ENCODE results near the gene TLR3.

DNA sequence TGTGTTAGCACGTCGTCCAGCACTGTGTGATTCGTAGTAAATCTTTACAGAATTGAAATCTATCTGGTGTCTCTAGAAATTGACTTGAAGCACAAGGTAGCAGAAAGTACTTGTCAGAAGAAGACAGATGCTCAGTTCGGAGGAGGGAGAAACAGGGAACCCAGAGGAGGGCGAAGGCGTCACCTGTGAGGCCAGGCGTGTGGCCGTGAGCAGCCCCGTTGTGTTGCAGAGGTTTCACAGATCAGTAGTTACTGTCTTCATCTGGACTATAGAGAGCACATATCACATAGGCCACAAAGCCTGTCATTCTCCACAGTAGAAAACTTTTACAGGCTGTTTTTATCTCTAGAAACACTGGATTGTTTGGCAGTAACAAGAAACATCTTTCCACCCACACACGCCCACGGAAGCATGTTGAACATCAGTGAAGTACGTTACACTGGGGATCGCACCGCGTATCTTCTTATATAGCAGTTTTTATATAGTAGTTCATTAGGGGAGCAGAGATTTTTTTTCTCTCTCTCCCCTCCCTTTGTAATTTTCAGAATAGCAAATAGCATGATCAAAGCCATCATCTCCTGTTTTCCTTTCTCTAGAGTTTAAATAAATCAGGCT, 48.1 kb upstream of the TLR3 start:
- no peak for TF ChIP-seq POLR2A (IDR thresholded peaks at IDR 0.05; ENCODE audit: extremely low read depth, insufficient read length)
- TF ChIP-seq, protein P1, sequence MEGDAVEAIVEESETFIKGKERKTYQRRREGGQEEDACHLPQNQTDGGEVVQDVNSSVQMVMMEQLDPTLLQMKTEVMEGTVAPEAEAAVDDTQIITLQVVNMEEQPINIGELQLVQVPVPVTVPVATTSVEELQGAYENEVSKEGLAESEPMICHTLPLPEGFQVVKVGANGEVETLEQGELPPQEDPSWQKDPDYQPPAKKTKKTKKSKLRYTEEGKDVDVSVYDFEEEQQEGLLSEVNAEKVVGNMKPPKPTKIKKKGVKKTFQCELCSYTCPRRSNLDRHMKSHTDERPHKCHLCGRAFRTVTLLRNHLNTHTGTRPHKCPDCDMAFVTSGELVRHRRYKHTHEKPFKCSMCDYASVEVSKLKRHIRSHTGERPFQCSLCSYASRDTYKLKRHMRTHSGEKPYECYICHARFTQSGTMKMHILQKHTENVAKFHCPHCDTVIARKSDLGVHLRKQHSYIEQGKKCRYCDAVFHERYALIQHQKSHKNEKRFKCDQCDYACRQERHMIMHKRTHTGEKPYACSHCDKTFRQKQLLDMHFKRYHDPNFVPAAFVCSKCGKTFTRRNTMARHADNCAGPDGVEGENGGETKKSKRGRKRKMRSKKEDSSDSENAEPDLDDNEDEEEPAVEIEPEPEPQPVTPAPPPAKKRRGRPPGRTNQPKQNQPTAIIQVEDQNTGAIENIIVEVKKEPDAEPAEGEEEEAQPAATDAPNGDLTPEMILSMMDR (IDR thresholded peaks at IDR 0.05; ENCODE audit: low read depth, low read length), result no peak
- no peak for TF ChIP-seq MYC (IDR thresholded peaks at IDR 0.05; ENCODE audit: low read depth, low read length)

All from NB4 (cell line).